ENCODE measurements around the gene C13orf46. TPM values are rescaled to one million over a fixed set of nuclear protein-coding genes. Genes with fewer than 3 reads are reported as not detected.

Gene C13orf46
- total and polyA plus RNA-seq, 10 of the 15 experiments (the other 5 are each of a cell fraction or from before 2014, with no cell fraction given): 0.01 to 0.18 (median 0.09) TPM; not detected in 6

GRCh38 chr13:113951246-113951999, 22.5 kb downstream of the C13orf46 start:
- no peak overlapping the region for H3K27ac ChIP-seq (ENCODE audit: control insufficient read depth, insufficient read depth)
- no peak for DNase-seq (ENCODE audit: low read depth, low spot score)
- H3K27me3 ChIP-seq (replicated peaks in 1 of 2; ENCODE audit: control insufficient read depth in 2 of 2, insufficient read depth in 2 of 2, low read length in 1 of 2): no peaks in the 10 kb centered on the region
- no peaks in the 10 kb centered on the region for H3K36me3 ChIP-seq (ENCODE audit: control insufficient read depth in 2 of 2, insufficient read depth in 2 of 2, low read length in 1 of 2)
- in situ Hi-C loops (cut with MboI) (no loop called here), intact Hi-C loops (cut with micrococcal nuclease; ENCODE audit: unreplicated experiment) (loop anchor here (1.0 kb wide), 1 partner anchor 275 kb away; no protein-coding TSS in a partner anchor)
- ChIA-PET SMC1A (ENCODE audit: uncharacterized antibody, unreplicated experiment) (no interaction called here), CTCF (no interaction called here), POLR2A (no interaction called here), RAD21 (ENCODE audit: unreplicated experiment) (no interaction called here)
- peak; percentile 92 for ATAC-seq
- no peaks in the 10 kb centered on the region for H3K4me1 ChIP-seq (ENCODE audit: control insufficient read depth, insufficient read depth, low read length)
- no peak overlapping the region for H3K4me2 ChIP-seq (ENCODE audit: control insufficient read depth, insufficient read depth)
- no TSS peak for BruUV-seq (replicated peaks)
- H3K9me3 ChIP-seq (replicated peaks; ENCODE audit: control insufficient read depth, insufficient read depth, low read length): no peaks in the 10 kb centered on the region; the same call in 2 of the 3 replicates
- H4K20me1 ChIP-seq (ENCODE audit: control insufficient read depth, insufficient read depth): no peaks in the 10 kb centered on the region
- no peak overlapping the region for H2AFZ ChIP-seq (ENCODE audit: control insufficient read depth, low read depth, low read length)
- no peak for FAIRE-seq
- no peak overlapping the region for H3K9ac ChIP-seq (ENCODE audit: control insufficient read depth, insufficient read depth, low read length)
- WGBS (ENCODE audit: insufficient coverage, insufficient replicate concordance, low lambda C conversion rate, missing lambda C conversion rate): 65% methylated on average over 24 of the region's 42 CpGs
- no peaks in the 10 kb centered on the region for H3K79me2 ChIP-seq (ENCODE audit: control insufficient read depth, insufficient read depth, low read length)
- TF ChIP-seq RAD21 (IDR thresholded peaks at IDR 0.05; ENCODE audit: insufficient read depth, low read depth, low read length) (peak; percentile 88), RUNX3 (IDR thresholded peaks at IDR 0.05; ENCODE audit: low read length) (peak; percentile 29; the same call in 1 of the 2 replicates), MYC (IDR thresholded peaks at IDR 0.05; ENCODE audit: insufficient read depth, insufficient read length, insufficient replicate concordance, low read length, severe bottlenecking) (no peak), RELB (IDR thresholded peaks at IDR 0.05; ENCODE audit: low read depth) (no peak), ATF7 (IDR thresholded peaks at IDR 0.05; ENCODE audit: low read depth) (no peak), SMC3 (IDR thresholded peaks at IDR 0.05; ENCODE audit: borderline replicate concordance, low read length) (peak; percentile 78), REST (IDR thresholded peaks at IDR 0.05; ENCODE audit: low read depth, low read length) (peak; percentile 54; the same call in 1 of the 2 replicates), CTCF (IDR thresholded peaks at IDR 0.05 in 2 of 3, conservative IDR thresholded peaks at IDR 0.05 in 1 of 3; ENCODE audit: control insufficient read depth in 2 of 3, extremely low read depth in 1 of 3, insufficient read depth in 1 of 3, low read depth in 3 of 3, low read length in 3 of 3) (peak; percentile 48 to 70 (median 53); a peak in 4 of 6 replicates), RELA (IDR thresholded peaks at IDR 0.05; ENCODE audit: borderline replicate concordance, partially characterized antibody) (no peak), TCF12 (IDR thresholded peaks at IDR 0.05; ENCODE audit: low read depth, low read length) (no peak), ZNF24 (IDR thresholded peaks at IDR 0.05) (no peak)
- H3K4me3 ChIP-seq: no peak overlapping the region
